HG03571 (cell line): ENCODE data around the gene SYNGR2.
A peak's percentile ranks its signal among the peaks of the same experiment; 100 is the strongest.

ENCODE experiments used
- ATAC-seq: cut with Tn5 transposase; IDR thresholded peaks from one replicate; pipeline ENCODE4 v1.9.1; 2021; ENCODE audit not compliant: unreplicated experiment

SYNGR2 gene

GRCh38 chr17:78142119-78142861, 26.1 kb upstream of the SYNGR2 start:
- ATAC-seq = no peak

- no peak for ATAC-seq
Observed at GRCh38 chr17:78143214-78144146, 24.9 kb upstream of the SYNGR2 start.

- ATAC-seq = no peak
Observed at GRCh38 chr17:78144147-78144719, 24.1 kb upstream of the SYNGR2 start.

- no peak for ATAC-seq
Observed at GRCh38 chr17:78144736-78145641, 23.4 kb upstream of the SYNGR2 start.

GRCh38 chr17:78146471-78146869, 21.9 kb upstream of the SYNGR2 start:
- ATAC-seq = no peak

DNA sequence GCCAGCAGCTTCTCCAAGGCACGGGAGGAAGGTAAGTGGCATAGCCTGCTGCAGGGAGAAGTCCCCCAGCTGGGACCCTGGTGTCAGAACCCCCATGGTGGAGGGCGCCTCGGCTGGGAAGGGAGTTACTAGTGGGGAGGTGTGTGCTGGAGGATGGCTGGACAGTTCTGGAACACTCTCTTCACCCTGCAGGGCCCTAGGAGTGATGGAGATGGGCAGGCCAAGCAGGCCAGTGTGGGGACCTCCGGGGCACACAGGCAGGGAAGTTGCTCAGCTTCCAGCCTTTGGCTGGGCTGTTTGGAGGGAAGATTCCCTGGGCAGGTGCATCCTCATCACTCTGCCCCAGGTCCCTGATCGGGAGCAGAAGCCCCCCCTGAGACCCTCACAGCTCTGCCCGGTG, 21.5 kb upstream of the SYNGR2 start:
- ATAC-seq = no peak

DNA sequence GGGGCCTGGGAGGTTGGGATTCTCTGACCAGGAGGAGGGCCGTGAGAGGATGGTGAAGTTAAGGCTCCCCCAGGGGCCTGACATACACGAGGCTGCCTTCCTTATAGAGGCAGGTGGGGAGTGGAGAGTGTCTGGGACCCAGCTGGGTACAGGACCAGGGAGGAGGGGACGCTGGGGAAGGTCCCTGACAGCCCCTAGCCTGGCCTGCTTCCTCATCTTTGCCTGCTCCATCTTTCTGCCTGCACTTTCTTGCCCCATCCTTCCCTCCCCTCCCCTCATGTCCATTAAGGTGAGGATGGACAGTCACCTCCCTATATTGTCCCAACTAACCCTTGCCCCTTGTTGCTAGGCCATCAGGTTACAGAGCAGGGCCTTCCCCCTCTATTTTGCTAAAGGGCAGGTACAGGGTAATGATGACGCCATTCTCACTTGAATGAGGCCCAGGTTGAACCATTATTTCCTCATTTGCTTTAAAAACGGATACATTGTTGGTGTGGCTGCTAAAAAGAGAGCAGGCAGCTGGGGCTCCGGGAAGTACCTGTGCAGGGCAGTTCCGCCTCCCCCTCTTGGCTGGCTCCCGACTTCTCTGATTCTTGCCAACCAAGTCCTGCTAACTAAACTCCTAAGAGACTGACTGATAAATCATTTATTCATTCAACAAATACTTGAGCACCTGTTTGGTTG, 20.9 kb upstream of the SYNGR2 start:
- ATAC-seq = no peak

- ATAC-seq = no peak
Observed at GRCh38 chr17:78148286-78149016, 19.9 kb upstream of the SYNGR2 start.

GRCh38 chr17:78151514-78152008, 16.8 kb upstream of the SYNGR2 start:
- no peak for ATAC-seq

DNA sequence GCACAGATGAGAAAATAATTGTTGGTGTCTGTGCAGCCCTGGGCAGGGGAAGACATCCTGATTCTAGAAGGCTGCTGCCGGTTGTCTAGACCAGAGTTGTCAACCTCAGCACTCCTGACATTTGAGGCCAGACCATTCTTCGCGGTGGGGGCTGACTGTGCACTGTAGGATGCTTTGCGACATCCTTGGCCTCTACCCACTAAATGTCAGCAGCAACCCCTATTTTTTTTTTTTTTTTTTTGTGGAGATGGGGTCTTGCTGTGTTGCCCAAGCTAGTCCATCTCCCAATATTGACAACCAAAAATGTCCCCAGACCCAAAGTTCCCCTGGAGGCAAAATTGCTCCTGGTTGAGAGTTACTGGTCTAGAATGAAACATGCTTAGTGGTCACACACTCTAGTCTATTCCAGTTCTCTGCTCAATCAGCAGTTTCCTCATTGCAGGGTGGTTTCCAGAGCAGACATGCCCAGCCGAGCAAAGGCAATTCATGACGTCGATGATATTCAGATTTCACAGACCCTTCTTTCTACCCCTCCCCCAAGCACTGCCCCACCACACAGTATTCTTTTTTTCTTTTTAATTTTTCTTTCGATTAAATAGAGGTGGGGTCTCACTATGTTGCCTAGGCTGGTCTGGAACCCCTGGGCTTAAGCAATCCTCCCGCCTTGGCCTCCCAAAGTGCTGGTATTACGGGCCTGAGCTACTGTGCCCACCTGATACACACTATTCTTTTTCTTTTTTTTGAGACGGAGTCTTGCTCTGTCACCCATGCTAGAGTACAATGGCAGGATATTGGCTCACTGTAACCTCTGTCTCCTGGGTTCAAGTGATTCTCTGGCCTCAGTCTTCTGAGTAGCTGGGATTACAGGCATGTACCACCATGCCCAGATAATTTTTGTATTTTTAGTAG, 13.2 kb upstream of the SYNGR2 start:
- ATAC-seq = peak; percentile 42

DNA sequence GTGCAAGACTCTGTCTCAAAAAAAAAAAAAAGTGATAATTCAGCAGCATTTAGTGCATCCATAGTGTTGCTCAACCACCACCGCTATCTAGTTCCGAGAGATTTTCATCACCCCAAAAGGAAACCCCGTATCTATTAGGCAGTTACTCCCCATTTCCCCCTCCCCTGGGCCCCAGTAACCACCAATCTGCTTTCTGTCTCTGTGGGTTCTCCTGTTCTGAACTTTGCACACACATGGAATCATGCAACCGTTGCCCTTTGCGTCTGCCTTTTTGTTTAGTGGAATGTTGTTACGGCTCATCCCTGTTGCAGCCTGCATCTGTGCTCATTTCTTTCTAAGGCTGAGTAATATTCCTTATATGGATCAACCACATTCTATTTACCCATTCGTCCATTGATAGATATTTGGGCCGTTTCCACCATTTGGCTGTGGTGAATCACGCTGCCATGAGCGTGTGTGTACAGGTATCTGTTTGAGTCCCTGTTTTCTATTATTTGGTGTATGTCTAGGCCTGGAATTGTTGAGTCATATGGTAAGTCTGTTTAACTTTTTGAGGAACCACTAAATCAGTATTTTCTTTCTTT, 8.7 kb upstream of the SYNGR2 start:
- ATAC-seq = no peak

- no peak for ATAC-seq
Observed at GRCh38 chr17:78163881-78164747, 4.3 kb upstream of the SYNGR2 start.

DNA sequence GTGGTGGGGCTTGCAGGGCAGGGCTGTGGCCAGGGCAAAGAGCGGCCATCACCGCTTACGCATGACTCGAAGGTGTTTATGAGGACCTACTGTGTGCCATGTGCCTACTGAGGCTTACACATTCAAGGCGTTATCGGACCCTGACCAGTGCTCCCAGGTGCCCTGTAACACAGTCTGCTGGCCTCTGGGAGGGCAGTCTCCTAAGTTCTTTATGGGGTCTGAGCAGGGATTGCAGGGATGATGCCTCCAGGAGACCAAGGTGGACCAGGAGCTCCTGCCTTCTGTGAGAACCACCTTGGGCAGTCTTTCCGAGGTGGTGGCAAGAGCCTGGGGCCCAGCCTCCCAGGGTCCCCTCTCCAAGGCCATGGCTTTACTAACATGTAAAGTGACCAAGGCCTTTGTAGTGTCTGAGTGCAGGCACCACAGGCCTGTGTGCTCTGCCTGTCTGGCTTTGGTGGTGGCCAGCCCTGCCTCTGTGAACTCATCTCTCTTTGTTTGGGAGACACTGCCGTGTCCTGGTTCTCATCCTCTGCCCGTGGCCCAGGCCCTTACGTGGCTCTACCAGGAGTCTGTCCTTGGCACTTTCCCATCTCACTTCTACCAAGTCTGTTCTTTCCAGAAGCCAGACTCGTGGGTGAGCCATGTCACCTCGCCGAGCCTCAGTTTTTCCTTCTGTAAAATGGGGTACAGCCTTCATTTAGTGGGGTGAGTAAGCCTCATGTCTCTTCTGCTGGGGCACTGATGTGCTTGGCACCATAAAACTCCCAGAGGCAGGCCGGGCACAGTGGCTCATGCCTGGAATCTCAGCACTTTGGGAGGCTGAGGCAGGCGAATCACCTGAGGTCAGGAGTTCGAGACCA, 3.4 kb upstream of the SYNGR2 start:
- ATAC-seq = no peak

DNA sequence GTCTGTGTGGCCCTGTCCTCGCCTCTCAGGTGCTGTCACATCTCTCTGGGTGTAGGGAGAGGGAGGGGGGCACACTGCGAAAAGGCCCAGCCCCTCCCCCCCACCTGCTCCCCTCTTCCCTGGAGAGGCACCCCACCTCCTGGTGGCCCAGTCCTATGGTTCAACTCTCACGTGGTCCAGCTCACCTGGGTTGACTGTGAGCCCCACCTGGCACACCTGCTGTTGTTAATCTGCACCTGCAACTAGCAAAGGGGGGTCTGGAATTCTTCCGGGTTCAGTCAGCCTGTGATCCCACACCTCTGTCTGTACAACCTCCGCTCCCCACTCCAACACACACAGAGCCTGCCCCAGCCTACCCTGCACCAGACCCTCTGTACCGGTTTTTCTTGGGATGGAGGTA, 2.0 kb upstream of the SYNGR2 start:
- ATAC-seq = no peak

DNA sequence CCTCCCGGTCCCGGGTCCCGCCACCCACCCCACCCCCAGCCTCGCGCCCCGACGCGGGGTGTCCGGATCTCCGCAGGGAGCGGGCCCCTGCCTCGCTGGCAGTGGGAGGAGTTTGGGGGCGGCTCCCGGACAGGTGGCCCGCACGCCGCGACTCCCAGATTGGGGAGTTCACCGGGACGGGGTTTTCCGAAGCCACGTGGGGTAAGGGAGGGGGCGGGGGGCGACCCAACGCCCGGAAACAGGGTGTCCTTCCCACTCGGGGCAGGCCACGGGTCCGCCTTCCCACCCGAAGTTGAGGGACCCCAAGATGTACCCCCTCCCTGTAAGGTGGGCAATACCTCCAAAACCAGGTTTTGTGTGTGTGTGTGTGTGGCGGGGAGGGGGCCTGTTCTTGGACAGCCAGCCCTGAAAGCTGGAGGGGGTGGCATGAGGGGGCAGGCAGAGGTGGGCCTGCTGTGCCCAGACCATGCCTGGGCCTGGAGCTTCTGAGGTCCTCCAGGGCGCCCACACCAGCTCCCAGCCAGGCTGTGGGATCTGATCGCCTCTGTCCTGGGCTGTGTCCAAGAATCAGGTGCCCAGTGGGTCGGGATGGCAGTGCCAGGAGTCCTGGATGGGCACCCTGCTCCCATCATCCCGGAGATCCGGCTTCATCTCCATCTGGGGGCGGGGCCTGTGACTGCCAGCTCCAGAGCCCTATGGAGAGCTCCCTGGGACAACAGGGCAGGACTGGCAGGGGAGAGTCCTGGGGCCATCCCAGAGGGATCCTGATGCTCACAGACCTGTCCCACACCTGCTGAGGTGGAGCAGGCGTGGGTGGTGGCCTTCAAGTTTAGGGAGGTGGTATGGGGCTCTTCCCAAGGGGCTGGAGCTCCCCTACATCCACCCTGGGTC, 767 bp downstream of the SYNGR2 start:
- peak; percentile 8 for ATAC-seq
